Breast epithelium (tissue), 3 donors: ENCODE measurements around the gene KRTAP5-4.

ENCODE experiments used
- POLR2A ChIP-seq: fragments of 450-650 bp; IDR thresholded peaks from one replicate; pipeline ENCODE4 v1.6.1; 2016; ENCODE audit warnings: antibody characterized with exemption, mild to moderate bottlenecking, moderate library complexity
- POLR2AphosphoS5 ChIP-seq, 3 donors: sonication (generic); formaldehyde crosslinking; IDR thresholded peaks; one replicate each; pipeline ENCODE4 v1.6.1; 2017; ENCODE audit warnings: antibody characterized with exemption in 3 of 3
- TF ChIP-seq, protein P1 (sequence below), 3 donors: fragments of 450-650 bp; IDR thresholded peaks; one replicate each; pipeline ENCODE4 v1.5.1; 2016 to 2017; ENCODE audit warnings: antibody characterized with exemption in 3 of 3, mild to moderate bottlenecking in 3 of 3, moderate library complexity in 3 of 3

DNA sequence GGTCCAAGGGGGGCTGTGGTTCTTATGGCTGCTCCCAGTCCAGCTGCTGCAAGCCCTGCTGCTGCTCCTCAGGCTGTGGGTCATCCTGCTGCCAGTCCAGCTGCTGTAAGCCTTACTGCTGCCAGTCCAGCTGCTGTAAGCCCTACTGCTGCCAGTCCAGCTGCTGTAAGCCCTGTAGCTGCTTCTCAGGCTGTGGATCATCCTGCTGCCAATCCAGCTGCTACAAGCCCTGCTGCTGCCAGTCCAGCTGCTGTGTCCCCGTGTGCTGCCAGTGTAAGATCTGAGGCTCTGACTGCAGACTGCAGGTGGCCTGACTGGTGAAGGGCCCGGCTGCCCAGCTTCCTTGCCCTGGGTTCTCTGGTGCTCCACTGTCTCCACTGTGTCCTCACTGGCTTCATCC lies 8.3 kb upstream of the KRTAP5-4 start:
- TF ChIP-seq, protein P1, sequence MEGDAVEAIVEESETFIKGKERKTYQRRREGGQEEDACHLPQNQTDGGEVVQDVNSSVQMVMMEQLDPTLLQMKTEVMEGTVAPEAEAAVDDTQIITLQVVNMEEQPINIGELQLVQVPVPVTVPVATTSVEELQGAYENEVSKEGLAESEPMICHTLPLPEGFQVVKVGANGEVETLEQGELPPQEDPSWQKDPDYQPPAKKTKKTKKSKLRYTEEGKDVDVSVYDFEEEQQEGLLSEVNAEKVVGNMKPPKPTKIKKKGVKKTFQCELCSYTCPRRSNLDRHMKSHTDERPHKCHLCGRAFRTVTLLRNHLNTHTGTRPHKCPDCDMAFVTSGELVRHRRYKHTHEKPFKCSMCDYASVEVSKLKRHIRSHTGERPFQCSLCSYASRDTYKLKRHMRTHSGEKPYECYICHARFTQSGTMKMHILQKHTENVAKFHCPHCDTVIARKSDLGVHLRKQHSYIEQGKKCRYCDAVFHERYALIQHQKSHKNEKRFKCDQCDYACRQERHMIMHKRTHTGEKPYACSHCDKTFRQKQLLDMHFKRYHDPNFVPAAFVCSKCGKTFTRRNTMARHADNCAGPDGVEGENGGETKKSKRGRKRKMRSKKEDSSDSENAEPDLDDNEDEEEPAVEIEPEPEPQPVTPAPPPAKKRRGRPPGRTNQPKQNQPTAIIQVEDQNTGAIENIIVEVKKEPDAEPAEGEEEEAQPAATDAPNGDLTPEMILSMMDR (IDR thresholded peaks at IDR 0.05): no peak
- no peak for TF ChIP-seq POLR2A
- no peak for TF ChIP-seq POLR2AphosphoS5 (IDR thresholded peaks at IDR 0.05)
